Right ventricle myocardium superior (tissue), 1 donor: Measurements from ENCODE around the gene UROC1. TPM values are rescaled to one million over a fixed set of nuclear protein-coding genes. Genes with fewer than 3 reads are reported as not detected.

ENCODE experiments used
- ATAC-seq: fragments of 200-7000 bp; cut with Tn5 transposase; one replicate; pipeline ENCODE4 v1.9.1; 2020; ENCODE audit warnings: mild to moderate bottlenecking; ENCODE audit not compliant: poor library complexity
- DNase-seq: peaks from one replicate; pipeline ENCODE4 v3.0.0-alpha.2; 2020
- intact Hi-C: fragments of 100-400 bp; cut with DNase I; formaldehyde crosslinking; loops from one replicate; pipeline ENCODE4 v1.11.2; 2022
- total RNA-seq: library from RNA; stranded (reverse); fragmentation: NEBNext Ultra II Directional; extraction: Animal tissue kit (Norgen Biotek cat#: 25700); gene quantifications from one replicate; pipeline ENCODE4 v1.2.1, GENCODE V29; 2021
- donor health status: DM: no; HTN: yes; CAD: no; lungs with severe emphysema.

The UROC1 gene
- total RNA-seq, 1 donor from 2014 or later = not detected

DNA sequence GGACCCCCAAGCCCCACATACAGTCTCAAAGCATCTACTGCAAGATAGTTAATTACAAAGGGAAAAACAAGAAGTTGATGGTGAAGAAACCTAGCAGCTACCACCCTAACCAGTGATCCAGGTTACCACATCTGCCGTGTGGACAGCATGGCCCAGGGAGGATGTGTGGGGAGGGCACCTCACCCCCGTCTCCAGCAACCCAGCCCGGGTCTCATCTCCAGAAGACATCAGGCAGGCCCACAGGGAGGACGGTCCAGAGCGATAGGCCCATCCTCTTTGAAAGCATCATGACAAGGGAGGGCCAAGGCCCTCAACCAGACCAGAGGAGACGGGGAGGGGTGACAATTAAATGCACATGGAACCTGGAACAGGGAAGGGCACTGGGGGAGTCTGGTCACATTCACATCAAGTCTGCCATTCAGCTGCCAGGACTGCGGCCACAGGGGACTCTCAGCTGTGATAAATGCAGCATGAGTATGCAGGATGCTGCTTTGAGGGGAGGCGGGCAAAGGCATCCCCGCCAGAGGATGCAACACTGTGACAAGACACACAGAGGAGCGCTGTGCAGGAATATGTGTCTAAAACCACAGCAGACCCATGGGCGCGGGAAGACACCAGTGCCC is 60.7 kb downstream of the UROC1 start:
- intact Hi-C loops = no loop called here
- DNase-seq = no peak
- ATAC-seq = no peak

DNA sequence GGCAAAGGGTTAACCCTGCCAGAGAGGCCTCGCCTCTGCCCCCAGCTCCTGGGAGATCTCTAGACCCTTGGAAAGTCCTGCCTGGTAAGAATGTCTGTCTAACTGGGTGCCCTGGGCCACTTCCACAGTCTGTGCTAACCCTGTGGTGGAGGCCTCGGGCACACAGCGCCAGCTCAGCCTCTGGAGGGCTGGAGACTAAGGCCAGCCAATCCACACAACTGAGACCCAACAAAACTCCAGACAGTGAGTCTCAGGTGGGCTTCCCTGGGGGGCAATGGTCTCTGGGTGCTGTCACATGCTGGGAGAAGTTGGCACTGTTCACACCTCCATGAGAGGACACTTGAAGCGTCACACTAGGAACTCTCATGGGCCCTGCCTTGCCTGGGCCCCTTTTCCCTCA is 61.4 kb downstream of the UROC1 start:
- DNase-seq (no peak), ATAC-seq (peak; percentile 16)
- intact Hi-C loops = no loop called here

DNA sequence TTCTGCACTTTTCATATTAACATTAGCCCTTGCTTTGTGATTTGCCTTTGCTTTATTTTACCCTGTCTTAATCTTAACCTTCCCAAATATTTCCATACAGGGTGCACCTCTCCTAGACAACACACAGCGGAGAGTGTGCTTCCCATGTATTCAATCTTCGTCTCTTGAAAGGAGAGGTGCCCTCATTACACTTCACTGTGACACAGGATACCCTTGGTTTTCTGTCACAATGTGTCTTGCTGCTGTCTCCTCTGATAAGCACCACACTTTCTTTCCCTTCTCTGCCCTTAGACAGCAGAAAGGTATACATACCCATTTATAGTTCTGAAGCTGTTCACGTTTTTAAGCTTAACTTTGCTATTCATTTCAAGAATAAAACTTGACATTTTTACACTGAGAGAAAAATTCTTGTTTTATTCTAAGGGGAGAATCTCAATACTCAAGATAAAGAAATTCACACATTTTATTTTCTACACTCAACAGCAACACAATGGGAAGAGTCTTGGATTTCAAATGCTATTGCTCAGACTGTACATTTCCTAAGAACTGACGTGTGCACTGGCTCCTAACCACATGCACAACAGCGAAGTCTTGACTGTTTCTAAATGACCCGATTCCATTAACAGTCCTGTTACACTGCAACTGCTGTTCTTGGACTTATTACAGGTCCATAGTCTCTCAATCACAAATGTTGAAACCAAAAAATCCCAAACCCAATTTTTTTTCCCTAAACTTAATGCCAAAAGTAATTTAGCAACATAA is 63.0 kb downstream of the UROC1 start:
- intact Hi-C loops = no loop called here
- ATAC-seq (no peak), DNase-seq (no peak)

DNA sequence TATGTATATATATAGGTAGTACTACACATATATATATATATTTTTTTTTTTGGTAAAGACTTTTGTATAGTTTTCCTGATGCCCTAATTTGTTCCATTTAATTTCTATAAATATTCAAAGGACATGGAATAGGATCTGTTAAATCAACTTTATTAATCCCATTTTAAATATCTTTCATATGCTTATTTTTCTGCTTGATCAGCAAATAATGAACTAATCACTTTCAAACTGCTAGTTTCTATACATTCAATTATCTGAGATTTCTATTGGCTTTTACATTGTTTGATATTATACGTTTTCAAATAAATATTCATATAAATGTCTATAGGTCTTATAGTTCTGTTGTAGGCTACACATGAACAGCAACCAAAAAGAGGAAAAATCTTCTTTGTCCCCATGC is 63.5 kb downstream of the UROC1 start:
- DNase-seq (no peak), ATAC-seq (no peak)
- intact Hi-C loops = no loop called here

DNA sequence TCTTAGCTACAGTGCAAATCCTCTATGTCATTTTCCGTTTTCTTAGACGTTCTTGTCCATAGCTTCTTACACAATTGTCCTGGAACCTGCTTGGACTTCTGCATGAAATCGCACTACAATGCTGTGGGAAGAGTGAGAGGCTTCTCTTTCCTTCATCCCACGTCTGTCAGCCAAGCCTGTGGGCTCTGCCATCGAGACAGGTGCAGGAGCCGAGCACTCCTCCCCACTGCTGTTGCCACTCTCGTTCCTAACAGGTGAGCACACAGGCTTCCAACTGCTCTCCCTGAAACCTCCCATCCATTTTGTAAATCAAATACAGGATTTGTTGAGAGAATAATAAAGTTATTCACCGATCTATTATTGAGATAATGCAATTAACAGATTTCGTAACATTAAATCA is 65.4 kb downstream of the UROC1 start:
- intact Hi-C loops = no loop called here
- ATAC-seq (no peak), DNase-seq (no peak)

DNA sequence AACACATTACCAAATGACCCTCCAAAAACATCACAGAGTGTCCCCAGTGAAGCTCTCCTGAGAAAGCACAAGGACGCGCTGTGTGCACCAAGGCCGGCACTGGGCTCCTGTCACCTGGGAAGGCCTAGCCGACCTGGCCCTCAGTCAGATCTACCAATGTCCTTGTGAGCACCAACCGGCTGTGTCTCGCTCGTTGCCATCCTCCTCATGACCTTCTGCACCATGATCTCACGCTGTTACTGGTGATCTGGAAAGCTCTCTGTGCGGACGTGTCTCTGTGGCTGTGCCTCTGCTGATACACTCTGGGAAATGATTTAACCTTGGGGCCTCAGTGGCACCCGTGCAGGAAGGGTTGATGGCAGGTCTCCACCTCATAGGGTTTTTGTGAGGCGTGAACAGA is 66.1 kb downstream of the UROC1 start:
- peak; percentile 8 for ATAC-seq
- intact Hi-C loops = no loop called here
- no peak for DNase-seq

DNA sequence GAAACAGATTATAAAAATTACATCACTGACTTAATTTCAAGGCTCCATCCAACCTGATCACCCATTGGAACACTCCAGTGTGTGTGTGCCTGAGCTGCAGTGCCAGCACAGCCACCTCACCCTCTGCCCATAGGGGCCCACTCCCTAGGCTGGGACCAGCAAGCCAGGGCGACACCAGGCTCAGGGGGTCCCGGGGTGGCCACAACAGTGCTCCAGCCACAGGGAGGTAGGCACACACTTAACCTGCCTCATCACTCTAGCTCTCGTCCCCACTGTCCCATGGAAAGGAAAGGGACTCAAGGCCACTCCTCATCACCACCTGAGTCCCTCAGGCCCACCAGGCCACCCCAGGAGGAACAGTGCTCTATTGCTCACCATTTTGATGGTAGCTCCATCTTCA is 66.8 kb downstream of the UROC1 start:
- ATAC-seq = no peak
- no peak for DNase-seq
- intact Hi-C loops = no loop called here

DNA sequence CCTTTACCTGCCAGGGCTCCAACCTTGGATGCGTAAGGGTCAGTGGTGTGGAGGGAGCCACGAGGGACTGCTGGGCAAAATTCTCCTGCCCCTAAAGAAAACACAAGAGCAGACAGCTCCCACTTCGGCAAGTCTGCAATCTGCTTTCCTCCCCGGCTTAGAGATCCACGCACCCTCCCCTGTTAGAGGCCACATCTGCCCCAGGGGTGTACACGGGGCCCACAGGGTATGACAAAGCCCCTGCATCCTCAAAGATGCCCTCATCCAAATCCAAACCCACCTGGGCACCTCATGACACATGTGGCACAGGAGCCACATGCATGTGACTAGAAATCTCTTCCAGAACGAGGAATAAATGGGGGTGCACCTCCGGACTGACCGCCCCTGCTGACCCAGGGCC is 67.4 kb downstream of the UROC1 start:
- ATAC-seq (no peak), DNase-seq (no peak)
- intact Hi-C loops = no loop called here

DNA sequence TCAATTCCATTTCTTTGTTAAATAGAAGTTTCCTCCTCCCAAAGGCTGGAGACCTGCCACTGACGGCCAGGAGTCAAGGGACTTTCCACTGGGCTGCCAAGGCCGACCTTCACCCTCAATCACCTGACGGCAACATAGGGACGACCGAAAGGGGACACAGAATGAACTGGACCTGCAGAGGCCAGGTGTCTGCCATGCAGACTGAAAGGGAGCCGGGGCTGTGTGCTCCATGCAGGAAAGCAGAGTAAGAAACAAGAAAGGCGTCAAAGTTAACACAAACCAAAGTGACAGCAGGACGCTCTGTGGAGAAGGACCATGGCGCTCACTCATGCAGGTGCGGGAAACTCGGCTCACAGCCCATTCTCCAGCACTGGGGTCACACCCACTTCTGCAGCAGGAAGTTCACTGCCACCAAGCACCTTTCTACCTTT is 67.9 kb downstream of the UROC1 start:
- intact Hi-C loops = no loop called here
- no peak for ATAC-seq
- no peak for DNase-seq

DNA sequence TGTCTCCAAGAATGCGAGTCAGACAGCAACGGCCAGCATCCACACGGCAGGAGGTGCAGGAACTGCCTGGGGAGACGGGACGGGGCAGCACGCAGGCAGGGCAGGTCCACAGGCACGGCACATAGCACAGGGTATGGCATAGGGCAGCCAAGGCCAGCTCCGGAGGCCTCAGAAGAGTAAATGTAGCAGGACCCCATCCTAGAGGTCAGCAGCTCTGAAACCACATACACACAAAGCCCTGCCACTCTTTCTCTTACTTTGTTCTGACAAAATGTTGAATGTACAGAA is 68.7 kb downstream of the UROC1 start:
- DNase-seq (no peak), ATAC-seq (no peak)
- intact Hi-C loops = no loop called here

DNA sequence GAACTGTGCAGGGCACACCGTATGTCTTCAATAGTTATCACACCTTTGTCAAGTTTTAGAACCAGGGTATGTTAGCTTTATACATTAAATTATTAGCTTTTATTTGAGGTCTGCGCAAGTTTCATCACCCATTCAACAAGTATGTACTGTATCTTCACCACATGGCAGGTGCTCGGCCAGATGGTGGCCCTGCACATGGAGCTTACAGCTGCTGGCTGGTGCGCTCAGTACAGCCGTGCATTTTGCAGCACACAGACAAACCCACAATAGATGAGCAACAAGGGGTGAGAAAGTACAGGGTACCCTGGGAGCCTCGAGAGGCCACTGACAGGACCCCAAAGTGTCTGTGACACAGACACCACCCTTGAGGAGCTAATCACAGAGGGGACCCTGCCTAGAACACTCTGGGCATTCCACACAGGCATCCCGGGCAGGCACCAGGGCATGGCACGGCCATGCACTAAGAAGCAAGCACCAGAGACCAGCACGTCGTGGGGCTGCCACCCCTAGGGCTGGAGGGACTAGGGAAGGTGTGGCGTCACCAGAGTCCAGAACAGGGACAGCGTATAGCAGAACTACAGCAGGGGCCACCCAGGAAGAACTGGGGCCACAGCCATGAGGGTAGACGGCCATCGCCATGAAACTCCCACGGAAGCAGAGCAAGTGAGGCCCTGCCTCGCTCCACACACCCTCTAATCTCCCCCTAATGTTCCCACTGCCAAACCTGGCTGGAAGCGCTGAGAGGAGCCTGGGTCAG is 69.3 kb downstream of the UROC1 start:
- intact Hi-C loops = no loop called here
- no peak for ATAC-seq
- DNase-seq = no peak

DNA sequence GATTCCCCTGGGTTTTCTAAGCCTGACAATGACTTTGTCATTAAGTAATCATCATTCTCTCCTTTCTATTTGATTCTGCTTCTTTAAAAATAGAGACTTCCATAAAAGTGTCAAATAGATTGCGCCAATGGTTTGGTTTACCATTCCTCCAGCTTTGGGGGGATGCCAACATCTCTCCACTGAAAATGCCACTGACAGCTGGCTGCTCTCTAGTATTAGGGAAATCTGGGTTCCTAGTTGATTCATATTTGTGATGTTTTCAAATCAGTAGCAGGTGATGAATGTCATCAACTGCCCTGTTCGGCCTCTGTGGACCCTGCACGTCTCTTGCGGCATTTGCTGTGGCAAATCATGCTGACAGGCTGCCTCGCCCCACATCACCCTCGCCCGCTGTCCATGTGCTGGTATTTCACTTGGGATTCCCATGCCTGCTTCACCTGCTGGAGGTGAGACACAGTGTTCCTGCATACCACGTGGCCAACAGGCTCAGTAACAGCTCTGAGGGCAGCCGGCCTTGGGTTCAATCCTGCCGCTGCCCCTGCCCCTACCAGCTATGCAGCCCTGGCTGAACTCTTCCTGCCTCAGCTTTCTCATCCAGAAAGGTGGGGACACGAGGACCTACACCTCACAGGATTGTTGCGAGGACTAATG is 70.0 kb downstream of the UROC1 start:
- DNase-seq (no peak), ATAC-seq (no peak)
- intact Hi-C loops = no loop called here

DNA sequence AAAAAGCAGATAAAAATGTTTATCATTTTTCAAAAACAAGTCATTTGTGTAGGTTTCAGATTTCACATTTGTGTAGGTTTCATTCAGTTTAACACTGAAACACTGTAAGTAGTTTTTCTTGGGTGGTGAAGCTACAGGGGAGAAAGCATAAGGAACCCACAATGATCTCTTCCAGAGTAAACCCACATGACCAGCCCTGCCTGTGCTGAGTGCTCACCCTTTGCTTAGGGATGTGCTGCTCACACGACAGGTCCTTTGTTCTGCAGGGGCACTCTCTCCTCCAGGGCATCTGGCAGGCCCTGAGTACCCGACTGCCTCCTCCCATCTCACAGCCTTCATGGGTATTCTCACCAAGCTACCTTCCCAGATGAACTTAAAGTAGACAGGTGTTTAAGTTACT is 70.8 kb downstream of the UROC1 start:
- DNase-seq = no peak
- ATAC-seq = no peak
- intact Hi-C loops = no loop called here

DNA sequence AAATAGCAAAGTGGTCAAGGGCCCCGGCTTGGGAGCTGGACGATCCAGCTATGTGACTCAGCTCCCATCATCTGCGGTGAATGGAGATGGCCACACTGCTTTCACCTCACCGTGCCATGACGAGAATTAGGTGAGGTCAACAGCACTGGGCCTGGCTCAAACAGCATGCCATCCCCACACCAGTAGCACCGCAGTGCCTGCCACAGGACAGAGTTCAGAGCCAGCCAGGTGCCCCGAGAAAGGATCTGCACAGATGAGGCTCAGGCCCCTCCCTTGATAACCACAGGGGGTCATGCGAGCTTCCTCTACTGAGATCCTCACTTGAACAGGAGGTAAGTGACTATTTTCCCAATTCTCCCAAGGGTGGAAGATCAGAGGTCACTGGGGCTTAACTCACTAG is 71.3 kb downstream of the UROC1 start:
- ATAC-seq (no peak), DNase-seq (no peak)
- intact Hi-C loops = no loop called here

DNA sequence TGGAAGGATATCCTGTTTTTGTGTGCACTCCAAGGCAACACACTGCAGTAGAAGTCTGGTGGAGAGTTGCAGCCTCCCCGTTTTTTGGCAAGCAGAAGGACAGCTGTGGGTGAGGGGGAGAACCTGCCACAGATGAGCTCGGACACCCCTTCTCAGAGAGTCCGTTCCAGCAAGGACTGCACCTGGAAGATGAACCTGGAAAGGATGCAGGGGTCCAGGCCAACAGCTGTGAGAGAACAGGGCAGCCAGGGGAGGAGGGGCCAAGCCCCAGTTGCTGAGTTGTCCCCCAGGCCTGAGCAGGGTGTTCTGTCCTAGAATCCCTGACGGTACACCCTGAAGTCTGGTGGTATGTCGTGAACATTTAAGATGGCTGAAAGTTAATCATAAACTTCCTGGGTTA is 72.1 kb downstream of the UROC1 start:
- no peak for ATAC-seq
- no peak for DNase-seq
- intact Hi-C loops = no loop called here

DNA sequence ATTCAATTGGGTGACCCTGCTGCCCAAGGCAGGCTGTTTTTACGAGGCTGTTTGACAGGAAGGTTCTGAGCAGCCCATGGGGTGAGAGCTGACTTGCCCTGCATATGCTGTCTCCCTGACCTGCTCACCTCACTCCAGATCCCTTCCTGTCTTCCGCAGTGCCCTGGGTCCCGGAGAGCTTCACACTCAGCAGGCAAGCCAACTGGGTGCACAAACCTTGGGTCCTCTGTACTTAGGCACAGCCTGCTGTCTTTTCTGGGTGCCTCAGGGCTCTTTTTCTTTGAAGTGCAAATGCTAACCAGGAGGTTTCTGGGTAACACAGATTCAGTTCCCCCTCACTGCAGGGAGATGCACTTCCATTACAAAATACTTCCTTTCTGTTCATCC is 74.7 kb downstream of the UROC1 start:
- no peak for ATAC-seq
- no peak for DNase-seq
- intact Hi-C loops = no loop called here

DNA sequence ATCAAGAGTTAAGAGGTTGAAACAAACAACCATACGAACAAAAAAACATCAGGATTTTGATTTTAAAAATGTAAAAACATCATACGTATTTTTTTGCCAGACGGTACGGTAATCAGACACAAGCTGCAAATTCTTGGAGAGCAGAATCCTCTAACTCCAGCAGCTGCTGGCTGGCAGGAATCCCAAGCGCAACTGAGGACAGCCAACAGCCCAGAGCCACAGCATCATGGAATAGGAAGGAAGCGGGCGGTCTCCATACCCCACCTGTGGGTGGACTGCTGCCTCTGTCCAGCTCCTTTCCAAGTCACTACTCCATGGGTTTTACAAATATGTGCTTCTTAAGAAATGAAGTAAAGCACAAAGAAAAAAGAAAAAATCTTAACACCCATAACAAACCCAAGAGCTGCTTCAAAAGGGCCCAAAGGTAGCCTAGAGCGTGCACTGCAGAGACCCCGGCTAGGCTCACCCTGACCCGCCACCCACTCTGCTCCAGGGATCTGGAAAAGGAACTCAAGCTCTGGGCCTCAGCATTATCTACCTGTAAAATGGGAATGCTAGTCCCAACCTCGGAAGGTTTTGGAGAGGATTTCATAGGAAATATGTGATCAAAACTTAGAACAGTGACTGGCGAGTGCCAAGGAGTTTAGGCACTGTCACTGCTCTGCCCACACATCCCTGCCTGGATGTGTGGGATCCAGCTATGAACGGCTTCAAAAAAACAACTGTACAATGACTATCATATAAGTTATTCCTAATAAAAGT is 75.3 kb downstream of the UROC1 start:
- intact Hi-C loops = no loop called here
- DNase-seq (peak; percentile 78), ATAC-seq (peak; percentile 49)

DNA sequence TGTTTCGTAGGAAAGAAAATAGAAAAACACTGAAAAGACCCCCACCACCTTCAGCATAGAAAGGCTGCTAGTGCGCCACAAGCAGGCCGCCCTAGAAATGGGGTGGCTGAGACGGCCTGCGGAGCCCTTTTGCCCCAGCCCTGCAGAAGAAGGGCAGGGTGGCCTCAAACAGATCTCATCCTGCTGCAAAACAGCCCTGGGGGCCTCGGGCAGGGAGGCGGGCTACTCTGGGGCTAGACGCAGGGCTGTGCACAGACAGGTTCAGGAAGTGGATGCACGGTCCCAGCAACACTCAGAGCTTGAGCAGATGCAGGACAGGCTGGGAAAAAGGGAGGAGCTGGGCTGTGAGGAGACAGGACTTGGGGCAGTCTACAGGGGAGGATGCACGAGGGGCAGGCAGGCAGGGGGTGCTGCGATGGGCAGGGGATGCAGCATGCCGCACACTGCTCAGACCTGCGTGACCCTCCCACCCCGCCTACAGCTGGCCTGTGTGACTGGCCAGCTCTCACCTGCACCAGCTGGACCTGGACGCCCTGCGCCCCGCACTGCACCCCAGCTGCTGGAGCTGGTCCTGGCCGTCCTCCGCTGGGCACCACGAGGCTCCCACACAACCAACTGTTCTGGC is 76.2 kb downstream of the UROC1 start:
- intact Hi-C loops = no loop called here
- DNase-seq = no peak
- ATAC-seq = no peak

DNA sequence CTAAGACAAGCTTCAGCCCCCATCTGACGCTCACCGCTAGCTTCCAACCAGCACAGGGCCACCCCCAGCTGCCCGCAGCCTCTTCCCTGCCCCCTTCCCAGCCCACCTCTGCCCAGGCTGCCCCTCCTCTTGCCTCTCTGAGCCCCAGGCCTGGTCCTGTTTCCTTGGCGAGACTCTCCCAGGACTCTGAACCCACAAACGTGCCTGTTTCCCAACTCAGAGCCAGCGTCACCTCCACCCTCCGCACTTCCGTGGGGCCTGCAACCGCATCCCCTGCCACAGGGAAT is 76.9 kb downstream of the UROC1 start:
- intact Hi-C loops = no loop called here
- DNase-seq (no peak), ATAC-seq (no peak)
